Measurements from ENCODE around the gene CATSPERZ.

Gene CATSPERZ

DNA sequence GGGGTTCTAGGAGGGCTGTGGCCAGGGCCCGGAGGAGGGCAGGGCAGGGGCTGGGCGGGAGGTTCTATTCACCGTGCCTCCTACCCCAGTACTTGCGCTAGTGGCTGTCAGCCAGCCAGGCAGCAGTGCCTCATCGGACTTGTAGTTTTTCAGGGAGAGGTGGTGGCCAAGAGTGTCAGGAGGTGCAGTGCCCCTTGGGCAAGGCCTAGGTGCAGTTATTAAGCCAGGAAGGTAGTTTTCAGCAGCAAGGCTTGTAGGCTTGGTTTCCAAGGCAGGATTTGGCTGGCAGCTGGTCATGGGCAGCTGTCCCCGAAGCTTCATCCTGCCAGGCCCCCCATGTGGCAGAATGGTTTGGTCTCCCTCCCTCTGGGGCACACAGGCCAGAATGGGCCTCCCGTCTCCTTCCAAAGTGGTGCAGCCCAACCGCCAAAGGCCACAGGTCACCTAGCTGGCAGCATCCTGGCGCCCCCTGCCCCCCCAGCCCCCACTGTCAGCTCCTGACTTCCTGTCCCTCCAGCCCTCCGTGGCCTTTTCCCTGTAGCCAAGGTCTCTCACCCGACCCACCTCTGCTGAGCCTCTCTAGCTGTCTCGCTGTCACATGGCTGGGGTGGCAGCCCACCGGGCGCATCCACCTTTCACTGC, 48.3 kb downstream of the CATSPERZ start:
- POLR2A ChIA-PET: interaction anchor here (0.7 to 2.2 kb wide), 3 partner anchors 31 to 77 kb away, joined by 3 to 7 read pairs (median 4); partner anchors contain the start of genes PRDX5 and TRMT112
- TF ChIP-seq LEF1 (IDR thresholded peaks at IDR 0.05; ENCODE audit: borderline replicate concordance): no peak
- TF ChIP-seq L3MBTL2 (conservative IDR thresholded peaks at IDR 0.05): no peak
- no peak for TF ChIP-seq FOXM1 (IDR thresholded peaks at IDR 0.05; ENCODE audit: borderline replicate concordance)
- no peak for TF ChIP-seq SUZ12 (IDR thresholded peaks at IDR 0.05)
- no peak for TF ChIP-seq FOXA1 (IDR thresholded peaks at IDR 0.05)
- TF ChIP-seq SP1 (IDR thresholded peaks at IDR 0.05): no peak
- TF ChIP-seq NFRKB (IDR thresholded peaks at IDR 0.05): no peak
- no peak for TF ChIP-seq ELF4 (IDR thresholded peaks at IDR 0.05)
- no peak for TF ChIP-seq BHLHE40 (IDR thresholded peaks at IDR 0.05; ENCODE audit: borderline replicate concordance)
- TF ChIP-seq, protein P1, sequence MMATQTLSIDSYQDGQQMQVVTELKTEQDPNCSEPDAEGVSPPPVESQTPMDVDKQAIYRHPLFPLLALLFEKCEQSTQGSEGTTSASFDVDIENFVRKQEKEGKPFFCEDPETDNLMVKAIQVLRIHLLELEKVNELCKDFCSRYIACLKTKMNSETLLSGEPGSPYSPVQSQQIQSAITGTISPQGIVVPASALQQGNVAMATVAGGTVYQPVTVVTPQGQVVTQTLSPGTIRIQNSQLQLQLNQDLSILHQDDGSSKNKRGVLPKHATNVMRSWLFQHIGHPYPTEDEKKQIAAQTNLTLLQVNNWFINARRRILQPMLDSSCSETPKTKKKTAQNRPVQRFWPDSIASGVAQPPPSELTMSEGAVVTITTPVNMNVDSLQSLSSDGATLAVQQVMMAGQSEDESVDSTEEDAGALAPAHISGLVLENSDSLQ (IDR thresholded peaks at IDR 0.05): no peak
- no peak for TF ChIP-seq FOXK2 (IDR thresholded peaks at IDR 0.05)
- no peak for TF ChIP-seq HDGF (IDR thresholded peaks at IDR 0.05; ENCODE audit: borderline replicate concordance)
- TF ChIP-seq ARNT (IDR thresholded peaks at IDR 0.05): no peak
- TF ChIP-seq TARDBP (IDR thresholded peaks at IDR 0.05): no peak
- no peak for TF ChIP-seq CTBP1 (IDR thresholded peaks at IDR 0.05; ENCODE audit: borderline replicate concordance)
- no peak for TF ChIP-seq ZNF384 (IDR thresholded peaks at IDR 0.05)
- CTCF ChIA-PET: interaction anchor here (1.6 to 1.7 kb wide), 2 partner anchors 17 to 43 kb away, joined by 3 to 6 read pairs; partner anchors contain the start of gene ESRRA
- DNase-seq (ENCODE audit: extremely low spot score): no peak

DNA sequence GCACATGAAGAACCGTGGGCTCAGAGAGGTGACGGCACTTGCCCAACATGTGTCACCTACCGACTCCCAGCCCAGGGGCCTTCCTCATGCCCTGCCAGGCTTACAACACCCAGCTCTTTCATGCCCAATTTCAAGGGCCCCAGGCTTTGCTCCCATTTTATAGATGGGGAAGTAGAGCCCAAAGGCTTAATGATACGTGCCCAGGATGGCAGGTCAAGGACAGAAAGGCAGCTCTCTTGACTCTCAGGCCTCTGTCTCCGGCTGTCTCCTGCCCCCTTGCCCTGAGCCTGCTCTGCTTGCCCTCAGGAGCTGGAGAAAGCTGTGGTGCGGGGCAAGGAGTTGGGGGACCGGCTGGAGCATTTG, 48.8 kb downstream of the CATSPERZ start:
- TF ChIP-seq NFRKB (IDR thresholded peaks at IDR 0.05): no peak
- TF ChIP-seq ARNT (IDR thresholded peaks at IDR 0.05): no peak
- TF ChIP-seq FOXK2 (IDR thresholded peaks at IDR 0.05): no peak
- no peak for TF ChIP-seq BHLHE40 (IDR thresholded peaks at IDR 0.05; ENCODE audit: borderline replicate concordance)
- TF ChIP-seq HDGF (IDR thresholded peaks at IDR 0.05; ENCODE audit: borderline replicate concordance): no peak
- TF ChIP-seq SUZ12 (IDR thresholded peaks at IDR 0.05): no peak
- TF ChIP-seq L3MBTL2 (conservative IDR thresholded peaks at IDR 0.05): no peak
- TF ChIP-seq LEF1 (IDR thresholded peaks at IDR 0.05; ENCODE audit: borderline replicate concordance): no peak
- no peak for TF ChIP-seq CTBP1 (IDR thresholded peaks at IDR 0.05; ENCODE audit: borderline replicate concordance)
- no peak for TF ChIP-seq SP1 (IDR thresholded peaks at IDR 0.05)
- TF ChIP-seq TARDBP (IDR thresholded peaks at IDR 0.05): no peak
- TF ChIP-seq FOXA1 (IDR thresholded peaks at IDR 0.05): no peak
- no peak for TF ChIP-seq ELF4 (IDR thresholded peaks at IDR 0.05)
- no peak for TF ChIP-seq ZNF384 (IDR thresholded peaks at IDR 0.05)
- no peak for TF ChIP-seq FOXM1 (IDR thresholded peaks at IDR 0.05; ENCODE audit: borderline replicate concordance)
- CTCF ChIA-PET: interaction anchor here (1.0 to 1.6 kb wide), 2 partner anchors 31 to 44 kb away, joined by 3 to 5 read pairs; partner anchors contain the start of genes ESRRA, PRDX5 and TRMT112
- no peak for DNase-seq (ENCODE audit: extremely low spot score)
- POLR2A ChIA-PET: interaction anchor here (0.7 to 2.2 kb wide), 4 partner anchors 32 to 77 kb away, joined by 3 to 7 read pairs (median 4); partner anchors contain the start of genes PRDX5 and TRMT112

DNA sequence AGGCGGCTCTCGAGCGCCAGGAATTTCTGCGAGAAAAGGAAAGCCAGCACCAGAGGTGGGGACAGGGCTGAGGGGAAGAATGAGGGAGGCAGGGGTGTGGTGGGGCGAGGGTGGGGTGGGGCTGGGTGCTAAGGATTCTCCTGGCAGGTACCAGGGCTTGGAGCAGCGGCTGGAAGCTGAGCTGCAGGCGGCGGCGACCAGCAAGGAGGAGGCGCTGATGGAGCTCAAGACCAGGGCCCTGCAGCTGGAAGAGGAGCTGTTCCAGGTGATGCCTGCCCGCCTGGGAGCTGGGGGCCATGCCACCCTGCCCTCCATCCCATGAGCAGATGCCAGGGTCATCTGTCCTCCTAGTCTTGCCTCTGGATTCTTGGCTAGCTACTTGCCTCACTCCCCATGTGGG, 49.2 kb downstream of the CATSPERZ start:
- CTCF ChIA-PET: interaction anchor here (1.0 to 1.6 kb wide), 2 partner anchors 32 to 44 kb away, joined by 3 to 5 read pairs; partner anchors contain the start of genes ESRRA, PRDX5 and TRMT112
- no peak for TF ChIP-seq ELF4 (IDR thresholded peaks at IDR 0.05)
- TF ChIP-seq HDGF (IDR thresholded peaks at IDR 0.05; ENCODE audit: borderline replicate concordance): no peak
- no peak for TF ChIP-seq TARDBP (IDR thresholded peaks at IDR 0.05)
- no peak for TF ChIP-seq NFRKB (IDR thresholded peaks at IDR 0.05)
- TF ChIP-seq SUZ12 (IDR thresholded peaks at IDR 0.05): no peak
- TF ChIP-seq ARNT (IDR thresholded peaks at IDR 0.05): no peak
- POLR2A ChIA-PET: interaction anchor here (0.9 to 2.2 kb wide), 2 partner anchors 32 to 74 kb away, joined by 3 to 7 read pairs; partner anchors contain the start of genes PRDX5 and TRMT112
- DNase-seq (ENCODE audit: extremely low spot score): no peak

DNA sequence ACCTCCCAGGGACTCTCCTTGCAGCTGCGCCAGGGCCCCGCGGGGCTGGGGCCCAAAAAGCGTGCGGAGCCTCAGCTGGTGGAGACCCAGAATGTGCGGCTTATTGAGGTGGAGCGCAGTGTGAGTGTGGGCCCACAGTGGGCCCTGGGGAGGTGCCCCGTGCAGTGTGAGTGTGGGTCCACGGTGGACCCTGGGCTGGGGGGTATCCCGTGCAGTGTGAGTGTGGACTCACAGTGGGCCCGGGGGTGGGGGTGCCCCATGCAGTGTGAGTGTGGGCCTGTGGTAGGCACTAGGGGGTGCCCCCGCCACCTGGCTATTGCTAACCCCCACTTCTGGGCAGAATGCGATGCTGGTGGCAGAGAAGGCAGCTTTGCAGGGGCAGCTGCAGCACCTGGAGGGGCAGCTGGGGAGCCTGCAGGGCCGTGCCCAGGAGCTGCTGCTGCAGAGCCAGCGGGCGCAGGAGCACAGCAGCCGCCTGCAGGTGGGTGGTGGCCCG, 51.0 kb downstream of the CATSPERZ start:
- TF ChIP-seq SUZ12 (IDR thresholded peaks at IDR 0.05) (no peak), NFRKB (IDR thresholded peaks at IDR 0.05) (no peak), FOXA1 (IDR thresholded peaks at IDR 0.05) (no peak), ARNT (IDR thresholded peaks at IDR 0.05) (no peak), BHLHE40 (IDR thresholded peaks at IDR 0.05; ENCODE audit: borderline replicate concordance) (no peak), FOXM1 (IDR thresholded peaks at IDR 0.05; ENCODE audit: borderline replicate concordance) (no peak)
- DNase-seq (ENCODE audit: extremely low spot score): no peak
- ChIA-PET CTCF (no interaction called here), POLR2A (no interaction called here)

DNA sequence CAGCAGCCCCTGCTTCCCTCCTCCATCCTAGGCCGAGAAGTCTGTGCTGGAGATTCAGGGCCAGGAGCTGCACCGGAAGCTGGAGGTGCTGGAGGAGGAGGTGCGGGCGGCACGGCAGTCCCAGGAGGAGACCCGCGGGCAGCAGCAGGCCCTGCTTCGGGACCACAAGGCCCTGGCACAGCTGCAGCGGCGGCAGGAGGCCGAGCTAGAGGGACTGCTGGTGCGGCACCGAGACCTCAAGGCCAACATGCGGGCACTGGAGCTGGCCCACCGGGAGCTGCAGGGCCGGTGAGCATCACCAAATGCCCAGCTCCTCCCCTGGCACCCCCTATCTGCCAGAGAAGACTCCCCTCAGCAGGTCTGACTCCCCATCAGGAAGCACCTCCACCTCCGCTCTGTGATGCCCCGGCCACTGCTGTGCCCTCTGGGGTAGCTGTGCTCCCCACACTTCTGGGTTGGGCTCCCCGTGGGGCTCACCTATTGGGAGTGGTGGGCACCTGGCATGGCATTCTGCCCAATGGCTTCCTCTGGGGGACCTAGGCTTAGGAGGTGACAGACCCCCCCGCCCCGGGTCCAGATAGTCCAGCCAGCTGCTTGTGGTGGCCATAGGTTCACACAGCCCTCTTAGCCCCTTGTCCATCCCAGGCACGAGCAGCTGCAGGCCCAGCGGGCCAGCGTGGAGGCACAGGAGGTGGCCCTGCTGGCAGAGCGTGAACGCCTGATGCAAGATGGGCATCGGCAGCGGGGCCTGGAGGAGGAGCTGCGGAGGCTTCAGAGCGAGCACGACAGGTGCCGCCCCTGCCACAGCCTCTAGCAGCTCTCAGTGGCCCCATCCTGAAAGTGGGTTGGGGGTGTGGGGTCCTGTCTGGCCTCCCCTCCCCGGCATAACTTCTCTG, 52.2 kb downstream of the CATSPERZ start:
- CTCF ChIA-PET: interaction anchor here (2.2 to 5.6 kb wide), 2 partner anchors 10 to 35 kb away, joined by 7 to 33 read pairs; partner anchors contain the start of genes CCDC88B, PRDX5 and TRMT112
- DNase-seq (ENCODE audit: extremely low spot score): no peak
- POLR2A ChIA-PET: interaction anchor here (1.2 to 7.1 kb wide), 3 partner anchors 35 to 81 kb away, joined by 4 to 70 read pairs (median 31); partner anchors contain the start of genes PRDX5 and TRMT112
- no peak for TF ChIP-seq BHLHE40 (IDR thresholded peaks at IDR 0.05; ENCODE audit: borderline replicate concordance)
- TF ChIP-seq CTBP1 (IDR thresholded peaks at IDR 0.05; ENCODE audit: borderline replicate concordance): no peak
- TF ChIP-seq ARNT (IDR thresholded peaks at IDR 0.05): no peak
- no peak for TF ChIP-seq LEF1 (IDR thresholded peaks at IDR 0.05; ENCODE audit: borderline replicate concordance)
- no peak for TF ChIP-seq L3MBTL2 (conservative IDR thresholded peaks at IDR 0.05)
- no peak for TF ChIP-seq SP1 (IDR thresholded peaks at IDR 0.05)
- TF ChIP-seq TARDBP (IDR thresholded peaks at IDR 0.05): no peak
- TF ChIP-seq NFRKB (IDR thresholded peaks at IDR 0.05): no peak

Measured in HEK293T (cell line).